Measurements from ENCODE around the gene CNPPD1. TPM values are rescaled to one million over a fixed set of nuclear protein-coding genes. Genes with fewer than 3 reads are reported as not detected.

The CNPPD1 gene
- total and polyA plus RNA-seq, 2 of the 8 experiments (the other 6 are each of a cell fraction or from before 2014, with no cell fraction given): 32.9 to 35.9 TPM

GRCh38 chr2:219122202-219122980, 54.3 kb downstream of the CNPPD1 start:
- Histone ChIP-seq H4K91ac (replicated peaks; ENCODE audit: insufficient read length, low read length) (no peak overlapping the region), H2BK15ac (ENCODE audit: low read length) (no peak overlapping the region), H2BK12ac (ENCODE audit: low read depth, low read length) (no peak overlapping the region), H3K36me3 (ENCODE audit: control insufficient read depth in 2 of 4, insufficient read depth in 4 of 4, low read length in 3 of 4) (no peaks in the 10 kb centered on the region), H2BK120ac (replicated peaks; ENCODE audit: low read depth, low read length) (no peak overlapping the region), H3K9me3 (ENCODE audit: insufficient read depth in 2 of 2, low read depth in 1 of 2, low read length in 1 of 2) (no peaks in the 10 kb centered on the region), H4K8ac (ENCODE audit: extremely low read depth, insufficient read depth, low read length) (no peak overlapping the region), H3K4me1 (replicated peaks in 1 of 4; ENCODE audit: control insufficient read depth in 3 of 4, insufficient read depth in 4 of 4, low read length in 3 of 4) (no peaks in the 10 kb centered on the region; a peak in 2 of 7 replicates), H3K4me2 (ENCODE audit: insufficient read depth in 1 of 2, low read depth in 2 of 2, low read length in 2 of 2) (no peak overlapping the region), H2BK5ac (ENCODE audit: low read depth, low read length) (no peak overlapping the region), H2AFZ (ENCODE audit: low read length) (no peak overlapping the region), H2AK5ac (ENCODE audit: low read depth, low read length) (no peak overlapping the region), H3K23ac (ENCODE audit: insufficient read length) (no peak overlapping the region), H3K4me3 (ENCODE audit: extremely low read depth in 1 of 4, insufficient read depth in 2 of 4, low read depth in 3 of 4, low read length in 4 of 4) (no peak overlapping the region), H3K56ac (replicated peaks; ENCODE audit: insufficient read length, low read depth, low read length) (no peak overlapping the region), H3K79me1 (ENCODE audit: low read depth, low read length) (no peaks in the 10 kb centered on the region), H3K27ac (ENCODE audit: low read depth, low read length) (no peak overlapping the region), H3K79me2 (ENCODE audit: control insufficient read depth in 1 of 2, insufficient read depth in 2 of 2, low read length in 2 of 2) (no peaks in the 10 kb centered on the region), H3K9ac (replicated peaks in 1 of 4; ENCODE audit: extremely low read depth in 1 of 4, low read depth in 3 of 4, low read length in 3 of 4) (no peak overlapping the region), H3K27me3 (replicated peaks in 1 of 4; ENCODE audit: control insufficient read depth in 3 of 4, extremely low read depth in 1 of 4, insufficient read depth in 3 of 4, low read length in 3 of 4) (no peaks in the 10 kb centered on the region), H3K18ac (ENCODE audit: extremely low read depth, low read length) (no peak overlapping the region), H3K14ac (ENCODE audit: insufficient read length) (no peak overlapping the region), H3K23me2 (ENCODE audit: low read depth, low read length) (no peaks in the 10 kb centered on the region), H3K4ac (replicated peaks; ENCODE audit: insufficient read length, low read depth, low read length) (no peak overlapping the region), H2BK20ac (ENCODE audit: low read length) (no peak overlapping the region), H4K5ac (ENCODE audit: insufficient read length, low read depth, low read length) (no peak overlapping the region), H4K20me1 (replicated peaks in 1 of 2; ENCODE audit: control insufficient read depth in 1 of 2, insufficient read depth in 2 of 2, low read length in 2 of 2) (peaks cover 0 to 2% of the 10 kb centered on the region in 2 experiments)
- FAIRE-seq: no peak
- ChIA-PET POLR2A (ENCODE audit: partially characterized antibody) (interaction anchor here (0.6 kb wide), 1 partner anchor 261 kb away, joined by 3 read pairs; no protein-coding TSS in a partner anchor), CTCF (ENCODE audit: partially characterized antibody) (interaction anchor here (0.6 to 37.2 kb wide), 16 partner anchors 10 to 270 kb away, joined by 3 to 1777 read pairs (median 10); partner anchors contain the start of genes CFAP65 and IHH)
- DNase-seq (ENCODE audit: low read depth in 1 of 2, low spot score in 2 of 2): no peak
- 84% methylated on average over 5 of the region's 5 CpGs; no CpG with 5 or more reads in 1 of the 2 experiments for WGBS, 2 experiments (ENCODE audit: extremely low coverage in 1 of 2, insufficient coverage in 1 of 2, insufficient read length in 1 of 2, insufficient replicate concordance in 2 of 2, low coverage in 1 of 2, low lambda C conversion rate in 2 of 2, missing lambda C conversion rate in 1 of 2)
- TF ChIP-seq POU5F1 (IDR thresholded peaks at IDR 0.05; ENCODE audit: low read depth, low read length): no peak
- no peak for TF ChIP-seq CBX5 (IDR thresholded peaks at IDR 0.05; ENCODE audit: low read depth, low read length)
- TF ChIP-seq RXRA (IDR thresholded peaks at IDR 0.05; ENCODE audit: insufficient read depth, low read depth, low read length): no peak
- no peak for TF ChIP-seq MAFK (IDR thresholded peaks at IDR 0.05; ENCODE audit: low read depth, low read length)
- TF ChIP-seq CHD2 (IDR thresholded peaks at IDR 0.05; ENCODE audit: low read length): no peak
- no peak for TF ChIP-seq POLR2A (IDR thresholded peaks at IDR 0.05; ENCODE audit: control extremely low read depth in 1 of 2, low read depth in 2 of 2, low read length in 2 of 2)
- TF ChIP-seq EP300 (IDR thresholded peaks at IDR 0.05; ENCODE audit: borderline replicate concordance in 1 of 2, low read depth in 2 of 2, low read length in 2 of 2): no peak
- TF ChIP-seq CREB1 (IDR thresholded peaks at IDR 0.05): no peak
- TF ChIP-seq FOSL1 (IDR thresholded peaks at IDR 0.05; ENCODE audit: insufficient read depth, low read depth, low read length): no peak
- no peak for TF ChIP-seq BCL11A (IDR thresholded peaks at IDR 0.05; ENCODE audit: low read depth in 2 of 2, low read length in 2 of 2)
- TF ChIP-seq TBP (IDR thresholded peaks at IDR 0.05; ENCODE audit: low read depth, low read length): no peak
- TF ChIP-seq ATF3 (IDR thresholded peaks at IDR 0.05; ENCODE audit: insufficient read depth, low read depth, low read length): no peak
- no peak for TF ChIP-seq MAX (IDR thresholded peaks at IDR 0.05)

Measured in H1 (cell line).